GM12878 (cell line): ENCODE results near the gene NOL7. TPM values are rescaled to one million over a fixed set of nuclear protein-coding genes. Genes with fewer than 3 reads are reported as not detected.

Experiments used
- CBX5 ChIP-seq: sonication (generic); IDR thresholded peaks from 2 replicates; pipeline ENCODE4 v1.6.1; 2016; ENCODE audit warnings: low read depth, moderate library complexity, mild to moderate bottlenecking, inconsistent platforms
- CHD2 ChIP-seq: IDR thresholded peaks from 2 replicates; pipeline ENCODE4 v1.6.1; 2011; ENCODE audit warnings: low read depth, low read length, improper control_type of control experiment, borderline replicate concordance
- IKZF1 ChIP-seq: fragments of 450-650 bp; conservative IDR thresholded peaks from 2 replicates; pipeline ENCODE4 v1.6.1; 2017; ENCODE audit warnings: antibody characterized with exemption, mild to moderate bottlenecking
- KDM1A ChIP-seq: fragments of 200-600 bp; sonication (generic); IDR thresholded peaks from 2 replicates; pipeline ENCODE4 v1.6.1; 2016; ENCODE audit warnings: borderline replicate concordance
- KLF5 ChIP-seq: fragments of 450-650 bp; IDR thresholded peaks from 2 replicates; pipeline ENCODE4 v1.6.1; 2014; ENCODE audit warnings: mild to moderate bottlenecking; ENCODE audit not compliant: partially characterized antibody
- NFYB ChIP-seq: IDR thresholded peaks from 2 replicates; pipeline ENCODE4 v1.6.1; 2011; ENCODE audit warnings: low read depth, mild to moderate bottlenecking, low read length, improper control_type of control experiment, moderate library complexity; ENCODE audit not compliant: insufficient read depth
- NR2C1 ChIP-seq: fragments of 450-650 bp; IDR thresholded peaks from 2 replicates; pipeline ENCODE4 v1.6.1; 2017; ENCODE audit warnings: antibody characterized with exemption, mild to moderate bottlenecking, moderate library complexity
- PAX8 ChIP-seq: fragments of 450-650 bp; IDR thresholded peaks from 2 replicates; pipeline ENCODE4 v1.6.1; 2017; ENCODE audit warnings: mild to moderate bottlenecking, moderate library complexity
- POLR2A ChIP-seq: IDR thresholded peaks from 2 replicates; pipeline ENCODE4 v1.6.1; 2011; ENCODE audit warnings: low read depth, mild to moderate bottlenecking, low read length
- RB1 ChIP-seq: fragments of 450-650 bp; formaldehyde crosslinking; IDR thresholded peaks from 2 replicates; pipeline ENCODE4 v1.6.1; 2017; ENCODE audit warnings: mild to moderate bottlenecking, borderline replicate concordance
- SMARCA5 ChIP-seq: fragments of 450-650 bp; IDR thresholded peaks from 2 replicates; pipeline ENCODE4 v1.6.1; 2017; ENCODE audit warnings: mild to moderate bottlenecking
- SREBF1 ChIP-seq: IDR thresholded peaks from 2 replicates; pipeline ENCODE4 v1.6.1; 2012; ENCODE audit warnings: mild to moderate bottlenecking, low read length
- TCF12 ChIP-seq: IDR thresholded peaks from 2 replicates; pipeline ENCODE4 v1.6.1; 2011; ENCODE audit warnings: low read depth, mild to moderate bottlenecking, low read length
- ZNF207 ChIP-seq: fragments of 450-650 bp; IDR thresholded peaks from 2 replicates; pipeline ENCODE4 v1.6.1; 2014; ENCODE audit warnings: antibody characterized with exemption, mild to moderate bottlenecking, borderline replicate concordance
- polyA plus RNA-seq, 11 experiments: library from polyadenylated mRNA; depleted of rRNA in 4 of 11; unstranded in 6 of 11; stranded (reverse) in 5 of 11; fragments of >200 nt; fragmentation: Nextera tagmentation in 4 of 11; fragmentation: Illumina TruSeq in 1 of 11; extraction: Ambion mirVana in 4 of 11; extraction: Trizol in 1 of 11; gene quantifications; 1 replicate in 1 of 11; 2 replicates in 10 of 11; pipeline versions ENCODE4 v1.2.1 to v1.2.3, GENCODE V29; 2011 to 2016; ENCODE audit warnings: inconsistent platforms in 2 of 11, missing spikeins in 2 of 11, low read depth in 1 of 11
- total RNA-seq, 4 experiments: library from RNA; depleted of rRNA in 3 of 4; stranded (reverse); fragments of >200 nt in 3 of 4; fragmentation: Illumina TruSeq in 1 of 4; extraction: Trizol in 1 of 4; gene quantifications; 2 replicates each; pipeline versions ENCODE4 v1.2.1 to v1.2.3, GENCODE V29; 2013 to 2021
- TF ChIP-seq, protein P1 (sequence below): IDR thresholded peaks from 2 replicates; pipeline ENCODE4 v1.6.1; 2012; ENCODE audit warnings: low read depth, low read length, improper control_type of control experiment
- TF ChIP-seq, protein P2 (sequence below): fragments of 450-650 bp; IDR thresholded peaks from 2 replicates; pipeline ENCODE4 v1.6.1; 2017; ENCODE audit warnings: mild to moderate bottlenecking, moderate library complexity
- TF ChIP-seq, protein P3 (sequence below): IDR thresholded peaks from 2 replicates; pipeline ENCODE4 v1.6.1; 2011; ENCODE audit warnings: borderline replicate concordance, low read depth, mild to moderate bottlenecking, moderate library complexity, low read length; ENCODE audit not compliant: insufficient read depth, poor library complexity, severe bottlenecking
- TF ChIP-seq, protein P4 (sequence below): fragments of 450-650 bp; IDR thresholded peaks from 2 replicates; pipeline ENCODE4 v1.6.1; 2018; ENCODE audit warnings: mild to moderate bottlenecking, low read depth, moderate library complexity; ENCODE audit not compliant: partially characterized antibody

NOL7 gene
- total and polyA plus RNA-seq, 10 of the 15 experiments (the other 5 are each of a cell fraction or from before 2014, with no cell fraction given): 12.2 to 222 (median 86.2) TPM

GRCh38 chr6:13574571-13575376 is 40.4 kb upstream of the NOL7 start, which contains the start of gene SIRT5 (continued):
- TF ChIP-seq, protein P1, sequence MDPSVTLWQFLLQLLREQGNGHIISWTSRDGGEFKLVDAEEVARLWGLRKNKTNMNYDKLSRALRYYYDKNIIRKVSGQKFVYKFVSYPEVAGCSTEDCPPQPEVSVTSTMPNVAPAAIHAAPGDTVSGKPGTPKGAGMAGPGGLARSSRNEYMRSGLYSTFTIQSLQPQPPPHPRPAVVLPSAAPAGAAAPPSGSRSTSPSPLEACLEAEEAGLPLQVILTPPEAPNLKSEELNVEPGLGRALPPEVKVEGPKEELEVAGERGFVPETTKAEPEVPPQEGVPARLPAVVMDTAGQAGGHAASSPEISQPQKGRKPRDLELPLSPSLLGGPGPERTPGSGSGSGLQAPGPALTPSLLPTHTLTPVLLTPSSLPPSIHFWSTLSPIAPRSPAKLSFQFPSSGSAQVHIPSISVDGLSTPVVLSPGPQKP: no peak
- TF ChIP-seq PAX8 (no peak), SMARCA5 (peak; percentile 64), KLF5 (no peak), POLR2A (peak; percentile 84), CBX5 (no peak), IKZF1 (peak; percentile 72), NR2C1 (peak; percentile 39; the same call in 1 of the 2 replicates), SREBF1 (no peak), NFYB (no peak), KDM1A (no peak), CHD2 (no peak), TCF12 (0 out of 2 replicates have a peak, but pooled peaks have one; percentile 21), RB1 (peak; percentile 84; the same call in 1 of the 2 replicates), ZNF207 (no peak)
- TF ChIP-seq, protein P2, sequence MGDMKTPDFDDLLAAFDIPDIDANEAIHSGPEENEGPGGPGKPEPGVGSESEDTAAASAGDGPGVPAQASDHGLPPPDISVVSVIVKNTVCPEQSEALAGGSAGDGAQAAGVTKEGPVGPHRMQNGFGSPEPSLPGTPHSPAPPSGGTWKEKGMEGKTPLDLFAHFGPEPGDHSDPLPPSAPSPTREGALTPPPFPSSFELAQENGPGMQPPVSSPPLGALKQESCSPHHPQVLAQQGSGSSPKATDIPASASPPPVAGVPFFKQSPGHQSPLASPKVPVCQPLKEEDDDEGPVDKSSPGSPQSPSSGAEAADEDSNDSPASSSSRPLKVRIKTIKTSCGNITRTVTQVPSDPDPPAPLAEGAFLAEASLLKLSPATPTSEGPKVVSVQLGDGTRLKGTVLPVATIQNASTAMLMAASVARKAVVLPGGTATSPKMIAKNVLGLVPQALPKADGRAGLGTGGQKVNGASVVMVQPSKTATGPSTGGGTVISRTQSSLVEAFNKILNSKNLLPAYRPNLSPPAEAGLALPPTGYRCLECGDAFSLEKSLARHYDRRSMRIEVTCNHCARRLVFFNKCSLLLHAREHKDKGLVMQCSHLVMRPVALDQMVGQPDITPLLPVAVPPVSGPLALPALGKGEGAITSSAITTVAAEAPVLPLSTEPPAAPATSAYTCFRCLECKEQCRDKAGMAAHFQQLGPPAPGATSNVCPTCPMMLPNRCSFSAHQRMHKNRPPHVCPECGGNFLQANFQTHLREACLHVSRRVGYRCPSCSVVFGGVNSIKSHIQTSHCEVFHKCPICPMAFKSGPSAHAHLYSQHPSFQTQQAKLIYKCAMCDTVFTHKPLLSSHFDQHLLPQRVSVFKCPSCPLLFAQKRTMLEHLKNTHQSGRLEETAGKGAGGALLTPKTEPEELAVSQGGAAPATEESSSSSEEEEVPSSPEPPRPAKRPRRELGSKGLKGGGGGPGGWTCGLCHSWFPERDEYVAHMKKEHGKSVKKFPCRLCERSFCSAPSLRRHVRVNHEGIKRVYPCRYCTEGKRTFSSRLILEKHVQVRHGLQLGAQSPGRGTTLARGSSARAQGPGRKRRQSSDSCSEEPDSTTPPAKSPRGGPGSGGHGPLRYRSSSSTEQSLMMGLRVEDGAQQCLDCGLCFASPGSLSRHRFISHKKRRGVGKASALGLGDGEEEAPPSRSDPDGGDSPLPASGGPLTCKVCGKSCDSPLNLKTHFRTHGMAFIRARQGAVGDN: peak; percentile 74
- TF ChIP-seq, protein P3, sequence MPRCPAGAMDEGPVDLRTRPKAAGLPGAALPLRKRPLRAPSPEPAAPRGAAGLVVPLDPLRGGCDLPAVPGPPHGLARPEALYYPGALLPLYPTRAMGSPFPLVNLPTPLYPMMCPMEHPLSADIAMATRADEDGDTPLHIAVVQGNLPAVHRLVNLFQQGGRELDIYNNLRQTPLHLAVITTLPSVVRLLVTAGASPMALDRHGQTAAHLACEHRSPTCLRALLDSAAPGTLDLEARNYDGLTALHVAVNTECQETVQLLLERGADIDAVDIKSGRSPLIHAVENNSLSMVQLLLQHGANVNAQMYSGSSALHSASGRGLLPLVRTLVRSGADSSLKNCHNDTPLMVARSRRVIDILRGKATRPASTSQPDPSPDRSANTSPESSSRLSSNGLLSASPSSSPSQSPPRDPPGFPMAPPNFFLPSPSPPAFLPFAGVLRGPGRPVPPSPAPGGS: no peak
- TF ChIP-seq, protein P4, sequence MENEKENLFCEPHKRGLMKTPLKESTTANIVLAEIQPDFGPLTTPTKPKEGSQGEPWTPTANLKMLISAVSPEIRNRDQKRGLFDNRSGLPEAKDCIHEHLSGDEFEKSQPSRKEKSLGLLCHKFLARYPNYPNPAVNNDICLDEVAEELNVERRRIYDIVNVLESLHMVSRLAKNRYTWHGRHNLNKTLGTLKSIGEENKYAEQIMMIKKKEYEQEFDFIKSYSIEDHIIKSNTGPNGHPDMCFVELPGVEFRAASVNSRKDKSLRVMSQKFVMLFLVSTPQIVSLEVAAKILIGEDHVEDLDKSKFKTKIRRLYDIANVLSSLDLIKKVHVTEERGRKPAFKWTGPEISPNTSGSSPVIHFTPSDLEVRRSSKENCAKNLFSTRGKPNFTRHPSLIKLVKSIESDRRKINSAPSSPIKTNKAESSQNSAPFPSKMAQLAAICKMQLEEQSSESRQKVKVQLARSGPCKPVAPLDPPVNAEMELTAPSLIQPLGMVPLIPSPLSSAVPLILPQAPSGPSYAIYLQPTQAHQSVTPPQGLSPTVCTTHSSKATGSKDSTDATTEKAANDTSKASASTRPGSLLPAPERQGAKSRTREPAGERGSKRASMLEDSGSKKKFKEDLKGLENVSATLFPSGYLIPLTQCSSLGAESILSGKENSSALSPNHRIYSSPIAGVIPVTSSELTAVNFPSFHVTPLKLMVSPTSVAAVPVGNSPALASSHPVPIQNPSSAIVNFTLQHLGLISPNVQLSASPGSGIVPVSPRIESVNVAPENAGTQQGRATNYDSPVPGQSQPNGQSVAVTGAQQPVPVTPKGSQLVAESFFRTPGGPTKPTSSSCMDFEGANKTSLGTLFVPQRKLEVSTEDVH: no peak
